Left cardiac atrium (tissue), 4 donors: ENCODE data around the gene VSTM4. TPM values are rescaled to one million over a fixed set of nuclear protein-coding genes. Genes with fewer than 3 reads are reported as not detected.
A peak's percentile ranks its signal among the peaks of the same experiment; 100 is the strongest.

Source experiments
- ATAC-seq, 2 donors: fragments of 200-7000 bp; cut with Tn5 transposase; one replicate each; pipeline ENCODE4 v1.9.1; 2020; ENCODE audit warnings: mild to moderate bottlenecking in 2 of 2, moderate library complexity in 2 of 2
- DNase-seq: peaks from one replicate; pipeline ENCODE4 v3.0.0-alpha.2; 2020
- intact Hi-C, 2 donors: fragments of 100-400 bp; cut with DNase I; formaldehyde crosslinking; loops; one replicate each; pipeline versions ENCODE4 v1.14.1 to v1.15.1; 2022 to 2023
- total RNA-seq, 2 donors: library from RNA; stranded (reverse); fragmentation: NEBNext Ultra II Directional; extraction: Animal tissue kit (Norgen Biotek cat#: 25700); gene quantifications; one replicate each; pipeline ENCODE4 v1.2.1, GENCODE V29; 2021
- donor health status: DM: no; HTN: yes; CAD: no.
- donor health status: DM: no; HTN: yes; CAD: no; lungs with severe emphysema.
- donor health status: DM: yes; HTN: yes; CAD: no.
- donor health status: Dilated cardiomyopathy.

The VSTM4 gene
- total RNA-seq, 2 donors from 2014 or later: 17.2 to 21.0 TPM

- no peak for ATAC-seq
- DNase-seq: no peak
- intact Hi-C loops: no loop called here
Observed at GRCh38 chr10:49123981-49124950, 8.9 kb upstream of the VSTM4 start.

- DNase-seq (no peak), ATAC-seq (no peak)
- intact Hi-C loops: no loop called here
Observed at GRCh38 chr10:49120911-49121310, 5.6 kb upstream of the VSTM4 start.

GRCh38 chr10:49119746-49120145 lies 4.4 kb upstream of the VSTM4 start:
- DNase-seq (no peak), ATAC-seq (no peak)
- intact Hi-C loops: no loop called here

- DNase-seq (no peak), ATAC-seq (no peak)
- intact Hi-C loops: no loop called here
Observed at GRCh38 chr10:49118430-49119074, 3.2 kb upstream of the VSTM4 start.

GRCh38 chr10:49117376-49118070 lies 2.2 kb upstream of the VSTM4 start:
- DNase-seq: no peak
- intact Hi-C loops: no loop called here
- ATAC-seq: no peak

GRCh38 chr10:49116509-49117375 lies 1.4 kb upstream of the VSTM4 start:
- DNase-seq (no peak), ATAC-seq (no peak)
- intact Hi-C loops: no loop called here

GRCh38 chr10:49115796-49116508 lies 630 bp upstream of the VSTM4 start:
- no peak for DNase-seq

GRCh38 chr10:49114718-49115014 lies 656 bp downstream of the VSTM4 start:
- ATAC-seq (peak; percentile 14 to 19), DNase-seq (no peak)
- intact Hi-C loops: no loop called here

More at GRCh38 chr10:49115796-49116508, 630 bp upstream of the VSTM4 start:
- intact Hi-C loops: no loop called here
- ATAC-seq: no peak

- ATAC-seq: peak in 1 of 2 donors; percentile 33
- intact Hi-C loops: no loop called here
- no peak for DNase-seq
Observed at GRCh38 chr10:49113741-49114141, 1.6 kb downstream of the VSTM4 start.

GRCh38 chr10:49112851-49113250 lies 2.5 kb downstream of the VSTM4 start:
- no peak for ATAC-seq
- DNase-seq: no peak
- intact Hi-C loops: no loop called here

- intact Hi-C loops: no loop called here
- ATAC-seq: no peak
- no peak for DNase-seq
Observed at GRCh38 chr10:49112098-49112497, 3.2 kb downstream of the VSTM4 start.

GRCh38 chr10:49111320-49111698 lies 4.0 kb downstream of the VSTM4 start:
- DNase-seq (no peak), ATAC-seq (no peak)
- intact Hi-C loops: no loop called here

- ATAC-seq: no peak
- no peak for DNase-seq
- intact Hi-C loops: no loop called here
Observed at GRCh38 chr10:49110684-49111319, 4.5 kb downstream of the VSTM4 start.

GRCh38 chr10:49109669-49110340 lies 5.5 kb downstream of the VSTM4 start:
- peak; percentile 75 for DNase-seq
- ATAC-seq: peak; percentile 70 to 81

GRCh38 chr10:49108656-49109055 lies 6.7 kb downstream of the VSTM4 start:
- DNase-seq (no peak), ATAC-seq (no peak)
- intact Hi-C loops: no loop called here

More at GRCh38 chr10:49109669-49110340, 5.5 kb downstream of the VSTM4 start:
- intact Hi-C loops: no loop called here

GRCh38 chr10:49107887-49108267 lies 7.4 kb downstream of the VSTM4 start:
- intact Hi-C loops: no loop called here
- DNase-seq (no peak), ATAC-seq (no peak)

- DNase-seq (no peak), ATAC-seq (no peak)
- intact Hi-C loops: no loop called here
Observed at GRCh38 chr10:49107111-49107886, 8.0 kb downstream of the VSTM4 start.
